ENCODE results near the gene PPFIBP1. TPM values are rescaled to one million over a fixed set of nuclear protein-coding genes. Genes with fewer than 3 reads are reported as not detected.

The PPFIBP1 gene
- total and polyA plus RNA-seq, 2 experiments from 2014 or later: 23.5 to 30.9 TPM

DNA sequence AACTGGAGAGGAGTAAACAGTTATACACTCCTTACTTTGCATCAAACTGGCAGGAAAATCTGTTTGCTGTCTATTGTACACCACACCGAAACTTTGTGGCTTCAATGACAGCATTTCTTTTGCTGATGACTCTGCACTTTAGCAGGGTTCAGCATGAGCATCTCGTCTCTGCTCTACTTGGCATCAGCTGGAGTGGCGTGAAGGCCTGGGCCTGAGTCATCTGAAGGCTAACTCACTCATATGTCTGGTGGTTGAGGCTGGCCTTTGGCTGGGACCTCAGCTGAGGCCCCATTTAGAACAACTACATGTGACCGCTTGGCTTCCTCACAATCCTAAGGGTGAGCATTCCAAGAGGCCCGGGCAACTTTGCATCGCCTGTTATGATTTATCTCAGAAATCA is 143.5 kb downstream of the PPFIBP1 start:
- no peaks in the 10 kb centered on the region for H3K4me1 ChIP-seq (ENCODE audit: low read depth)
- DNase-seq (ENCODE audit: low read depth in 1 of 2, low spot score in 1 of 2): peak in 1 of 2 donors; percentile 68
- TF ChIP-seq, protein P1, sequence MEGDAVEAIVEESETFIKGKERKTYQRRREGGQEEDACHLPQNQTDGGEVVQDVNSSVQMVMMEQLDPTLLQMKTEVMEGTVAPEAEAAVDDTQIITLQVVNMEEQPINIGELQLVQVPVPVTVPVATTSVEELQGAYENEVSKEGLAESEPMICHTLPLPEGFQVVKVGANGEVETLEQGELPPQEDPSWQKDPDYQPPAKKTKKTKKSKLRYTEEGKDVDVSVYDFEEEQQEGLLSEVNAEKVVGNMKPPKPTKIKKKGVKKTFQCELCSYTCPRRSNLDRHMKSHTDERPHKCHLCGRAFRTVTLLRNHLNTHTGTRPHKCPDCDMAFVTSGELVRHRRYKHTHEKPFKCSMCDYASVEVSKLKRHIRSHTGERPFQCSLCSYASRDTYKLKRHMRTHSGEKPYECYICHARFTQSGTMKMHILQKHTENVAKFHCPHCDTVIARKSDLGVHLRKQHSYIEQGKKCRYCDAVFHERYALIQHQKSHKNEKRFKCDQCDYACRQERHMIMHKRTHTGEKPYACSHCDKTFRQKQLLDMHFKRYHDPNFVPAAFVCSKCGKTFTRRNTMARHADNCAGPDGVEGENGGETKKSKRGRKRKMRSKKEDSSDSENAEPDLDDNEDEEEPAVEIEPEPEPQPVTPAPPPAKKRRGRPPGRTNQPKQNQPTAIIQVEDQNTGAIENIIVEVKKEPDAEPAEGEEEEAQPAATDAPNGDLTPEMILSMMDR (IDR thresholded peaks at IDR 0.05; ENCODE audit: low read depth, low read length): no peak
- no peak overlapping the region for H3K27ac ChIP-seq
- H3K36me3 ChIP-seq: peaks cover 8% of the 10 kb centered on the region
- H3K9me3 ChIP-seq (ENCODE audit: low read depth): no peaks in the 10 kb centered on the region
- no peak overlapping the region for H3K4me3 ChIP-seq
- H3K27me3 ChIP-seq: no peaks in the 10 kb centered on the region

DNA sequence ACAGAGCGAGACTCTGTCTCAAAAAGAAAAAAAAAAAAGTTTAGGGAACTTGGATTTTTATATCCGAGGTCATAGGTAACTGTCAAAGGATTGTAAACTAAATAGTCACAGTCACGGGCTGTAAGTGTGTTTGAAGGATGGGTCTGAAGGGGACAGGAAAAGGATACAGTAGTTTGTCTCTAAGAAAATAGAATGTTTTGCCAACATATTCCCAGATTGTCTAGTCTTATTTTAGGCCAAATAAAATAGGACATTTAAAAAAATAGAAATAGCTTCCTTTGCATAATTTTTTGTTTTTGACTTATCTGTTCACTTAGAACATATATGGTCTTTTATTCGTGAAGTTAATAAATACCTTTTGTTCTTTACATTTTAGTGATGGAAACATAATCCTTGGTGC is 148.0 kb downstream of the PPFIBP1 start:
- no peaks in the 10 kb centered on the region for H3K9me3 ChIP-seq (ENCODE audit: low read depth)

DNA sequence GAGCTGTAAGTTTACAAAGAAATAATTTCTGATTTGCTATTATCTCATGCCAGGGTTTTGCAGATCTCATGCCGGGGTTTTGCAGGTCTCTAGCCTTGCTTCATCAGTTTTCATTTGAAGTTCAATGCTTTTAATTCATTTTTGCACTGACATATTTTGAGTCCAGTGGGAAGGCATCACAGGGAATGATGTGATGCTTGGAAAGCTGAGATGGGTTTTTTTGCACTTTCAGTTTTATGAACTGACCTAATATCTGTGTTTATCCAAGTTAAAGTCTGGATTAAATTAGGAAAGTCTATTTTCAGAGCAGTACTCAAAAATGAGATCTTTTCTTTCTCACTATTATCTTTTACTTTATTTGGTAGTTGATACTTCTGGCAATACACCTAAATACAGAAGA is 148.6 kb downstream of the PPFIBP1 start:
- peaks cover 6% of the 10 kb centered on the region for H3K36me3 ChIP-seq
- no peak overlapping the region for H3K4me3 ChIP-seq
- TF ChIP-seq, protein P1 (IDR thresholded peaks at IDR 0.05; ENCODE audit: low read depth, low read length): no peak

More for the DNA sequence above, 148.0 kb downstream of the PPFIBP1 start:
- TF ChIP-seq, protein P1 (IDR thresholded peaks at IDR 0.05; ENCODE audit: low read depth, low read length): no peak
- DNase-seq (ENCODE audit: low read depth in 1 of 2, low spot score in 1 of 2): no peak
- peaks cover 12% of the 10 kb centered on the region for H3K36me3 ChIP-seq
- H3K4me3 ChIP-seq: no peak overlapping the region
- H3K4me1 ChIP-seq (ENCODE audit: low read depth): no peaks in the 10 kb centered on the region
- H3K27me3 ChIP-seq: no peaks in the 10 kb centered on the region
- H3K27ac ChIP-seq: no peak overlapping the region

DNA sequence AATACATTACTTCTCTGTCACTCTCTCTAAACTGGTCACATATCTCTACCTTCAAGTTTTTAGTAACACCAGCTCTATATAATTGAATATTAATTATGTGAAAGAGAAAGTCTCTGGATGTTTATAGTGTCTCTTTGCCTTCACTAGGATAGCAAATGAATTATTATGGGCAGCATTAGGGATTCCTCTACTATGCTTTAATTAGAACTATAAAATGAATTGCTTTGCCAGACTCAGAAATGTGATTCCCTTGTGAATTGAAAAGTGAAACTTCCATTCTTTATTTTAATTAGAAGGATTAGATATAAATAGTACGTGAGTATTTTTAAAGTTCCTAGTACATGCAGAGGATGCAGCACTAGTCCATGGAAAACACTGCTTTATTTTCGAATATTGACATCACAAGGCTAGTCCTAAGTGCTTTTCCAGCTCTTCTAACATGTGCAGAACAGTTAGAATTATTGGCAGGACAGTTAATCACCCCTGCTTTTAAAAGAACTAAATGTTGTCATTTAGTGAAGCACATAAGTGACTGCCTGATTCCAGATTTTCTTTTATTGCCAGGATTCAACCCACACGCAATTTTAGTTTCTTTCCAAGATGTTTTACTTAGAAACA is 149.2 kb downstream of the PPFIBP1 start:
- Histone ChIP-seq H3K4me3 (no peak overlapping the region), H3K9me3 (ENCODE audit: low read depth) (no peaks in the 10 kb centered on the region), H3K36me3 (peaks cover 5% of the 10 kb centered on the region), H3K4me1 (ENCODE audit: low read depth) (no peaks in the 10 kb centered on the region), H3K27ac (no peak overlapping the region), H3K27me3 (no peaks in the 10 kb centered on the region)
- TF ChIP-seq, protein P1 (IDR thresholded peaks at IDR 0.05; ENCODE audit: low read depth, low read length): no peak
- no peak for DNase-seq (ENCODE audit: low read depth in 1 of 2, low spot score in 1 of 2)

More for the DNA sequence above, 148.6 kb downstream of the PPFIBP1 start:
- no peaks in the 10 kb centered on the region for H3K9me3 ChIP-seq (ENCODE audit: low read depth)
- no peaks in the 10 kb centered on the region for H3K27me3 ChIP-seq
- no peak overlapping the region for H3K27ac ChIP-seq
- no peaks in the 10 kb centered on the region for H3K4me1 ChIP-seq (ENCODE audit: low read depth)
- no peak for DNase-seq (ENCODE audit: low read depth in 1 of 2, low spot score in 1 of 2)

DNA sequence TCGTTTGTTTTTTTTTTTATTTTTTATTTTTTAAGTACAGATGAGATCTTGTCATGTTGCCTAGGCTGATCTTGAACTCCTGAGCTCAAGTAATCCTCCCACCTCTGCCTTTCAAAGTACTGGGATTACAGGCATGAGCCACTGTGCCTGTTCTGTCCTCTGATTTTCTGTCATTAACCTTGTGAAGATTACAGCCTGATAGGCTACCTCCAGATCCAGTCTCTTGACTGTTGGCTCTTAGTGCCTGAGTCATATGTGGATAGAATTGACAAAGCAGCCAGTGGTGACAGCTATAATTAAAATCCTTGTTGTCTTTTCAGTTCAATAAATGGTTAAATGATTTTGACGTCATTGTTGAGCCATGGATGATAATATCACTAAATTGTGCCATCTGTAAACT is 151.0 kb downstream of the PPFIBP1 start:
- no peaks in the 10 kb centered on the region for H3K27me3 ChIP-seq
- peaks cover 5% of the 10 kb centered on the region for H3K36me3 ChIP-seq
- H3K4me1 ChIP-seq (ENCODE audit: low read depth): no peaks in the 10 kb centered on the region
- H3K27ac ChIP-seq: no peak overlapping the region
- no peak for DNase-seq (ENCODE audit: low read depth in 1 of 2, low spot score in 1 of 2)
- TF ChIP-seq, protein P1 (IDR thresholded peaks at IDR 0.05; ENCODE audit: low read depth, low read length): no peak
- no peak overlapping the region for H3K4me3 ChIP-seq
- H3K9me3 ChIP-seq (ENCODE audit: low read depth): no peaks in the 10 kb centered on the region

All from cardiac muscle cell (in vitro differentiated cells and primary cell).